Astrocyte of the spinal cord (primary cell): ENCODE data around the gene MTNR1A.
"Not testable (repeated sequence)": the region's sequence is repeated elsewhere in the genome, so short reads cannot be mapped to it uniquely, and the experiment has no call there.

Experiments used
- DNase-seq: peaks from one replicate; pipeline ENCODE4 v3.0.0; 2011; ENCODE audit warnings: low read depth, low spot score
- H3K4me3 ChIP-seq: 2 replicates; pipeline ENCODE4 v1.5.1; 2011; ENCODE audit warnings: low read depth, mild to moderate bottlenecking, low read length, moderate library complexity
- CTCF ChIP-seq: IDR thresholded peaks from 2 replicates; pipeline ENCODE4 v1.5.1; 2012; ENCODE audit warnings: low read depth, mild to moderate bottlenecking, low read length, inconsistent platforms
- in situ Hi-C: cut with HindIII; loops from 2 replicates; pipeline ENCODE4 v1.10.0; 2017; ENCODE audit warnings: low sequenced_read_pairs

Gene MTNR1A

GRCh38 chr4:186537843-186538521 is 17.4 kb downstream of the MTNR1A start:
- in situ Hi-C loops = no loop called here
- no peak for DNase-seq
- H3K4me3 ChIP-seq = no peak overlapping the region

GRCh38 chr4:186536285-186536684 is 19.1 kb downstream of the MTNR1A start:
- TF ChIP-seq CTCF = no peak
- DNase-seq = no peak
- no peak overlapping the region for H3K4me3 ChIP-seq
- in situ Hi-C loops = no loop called here

More at GRCh38 chr4:186537843-186538521, 17.4 kb downstream of the MTNR1A start:
- no peak for TF ChIP-seq CTCF

- in situ Hi-C loops = no loop called here
- H3K4me3 ChIP-seq = no peak overlapping the region
- TF ChIP-seq CTCF = no peak
- no peak for DNase-seq
Observed at GRCh38 chr4:186534056-186534455, 21.3 kb downstream of the MTNR1A start.

GRCh38 chr4:186523927-186524326 is 31.4 kb downstream of the MTNR1A start:
- DNase-seq, in situ Hi-C loops, H3K4me3 ChIP-seq: not testable (repeated sequence)

GRCh38 chr4:186516287-186516686 is 39.1 kb downstream of the MTNR1A start:
- in situ Hi-C loops = no loop called here
- DNase-seq = no peak
- TF ChIP-seq CTCF = no peak
- no peak overlapping the region for H3K4me3 ChIP-seq

GRCh38 chr4:186514271-186514950 is 41.0 kb downstream of the MTNR1A start:
- H3K4me3 ChIP-seq = no peak overlapping the region
- no peak for TF ChIP-seq CTCF
- no peak for DNase-seq
- in situ Hi-C loops = no loop called here

GRCh38 chr4:186504771-186505170 is 50.6 kb downstream of the MTNR1A start:
- DNase-seq, in situ Hi-C loops, H3K4me3 ChIP-seq: not testable (repeated sequence)
